KMS-11 (cell line): Measurements from ENCODE around the gene MSGN1.
A peak's percentile ranks its signal among the peaks of the same experiment; 100 is the strongest.

Source experiments
- H2AFZ ChIP-seq: fragments of 200-600 bp; sonication (generic); 2 replicates; pipeline ENCODE4 v1.6.1; 2016; ENCODE audit warnings: antibody characterized with exemption, mixed run types, low read depth
- H3K27ac ChIP-seq: fragments of 200-600 bp; sonication (generic); 2 replicates; pipeline ENCODE4 v1.6.1; 2016; ENCODE audit warnings: mild to moderate bottlenecking, mixed run types
- H3K27me3 ChIP-seq: fragments of 200-600 bp; sonication (generic); 2 replicates; pipeline ENCODE4 v1.6.1; 2017; ENCODE audit warnings: mild to moderate bottlenecking, low read depth, mixed run types, moderate library complexity; ENCODE audit not compliant: insufficient read depth
- H3K36me3 ChIP-seq: fragments of 200-600 bp; sonication (generic); 2 replicates; pipeline ENCODE4 v1.6.1; 2017; ENCODE audit warnings: mild to moderate bottlenecking, mixed run types; ENCODE audit not compliant: insufficient read depth
- H3K4me1 ChIP-seq: fragments of 200-600 bp; sonication (generic); 2 replicates; pipeline ENCODE4 v1.6.1; 2016; ENCODE audit warnings: mild to moderate bottlenecking, low read depth, mixed run types; ENCODE audit not compliant: poor library complexity, severe bottlenecking
- H3K4me2 ChIP-seq: fragments of 200-600 bp; sonication (generic); 2 replicates; pipeline ENCODE4 v1.7.0; 2016; ENCODE audit warnings: mild to moderate bottlenecking, mixed run types
- H3K4me3 ChIP-seq: fragments of 200-600 bp; sonication (generic); IDR thresholded peaks from 2 replicates; pipeline ENCODE4 v1.6.1; 2017; ENCODE audit warnings: low read depth, low read length, mixed read lengths; ENCODE audit not compliant: insufficient read depth
- H3K79me2 ChIP-seq: fragments of 200-600 bp; sonication (generic); 2 replicates; pipeline ENCODE4 v1.6.1; 2016; ENCODE audit warnings: low read depth, mixed run types; ENCODE audit not compliant: insufficient read depth
- H3K9ac ChIP-seq: fragments of 200-600 bp; sonication (generic); 2 replicates; pipeline ENCODE4 v1.6.1; 2016; ENCODE audit warnings: mild to moderate bottlenecking, mixed run types
- H4K20me1 ChIP-seq: fragments of 200-600 bp; sonication (generic); 2 replicates; pipeline ENCODE4 v1.6.1; 2016; ENCODE audit warnings: mild to moderate bottlenecking, mixed run types; ENCODE audit not compliant: insufficient read depth
- TF ChIP-seq, protein P1 (sequence below): fragments of 200-600 bp; sonication (generic); conservative IDR thresholded peaks from 2 replicates; pipeline ENCODE4 v1.6.1; 2017; ENCODE audit warnings: low read depth, mild to moderate bottlenecking, antibody characterized with exemption, low read length, moderate library complexity, mixed read lengths

Gene MSGN1

DNA sequence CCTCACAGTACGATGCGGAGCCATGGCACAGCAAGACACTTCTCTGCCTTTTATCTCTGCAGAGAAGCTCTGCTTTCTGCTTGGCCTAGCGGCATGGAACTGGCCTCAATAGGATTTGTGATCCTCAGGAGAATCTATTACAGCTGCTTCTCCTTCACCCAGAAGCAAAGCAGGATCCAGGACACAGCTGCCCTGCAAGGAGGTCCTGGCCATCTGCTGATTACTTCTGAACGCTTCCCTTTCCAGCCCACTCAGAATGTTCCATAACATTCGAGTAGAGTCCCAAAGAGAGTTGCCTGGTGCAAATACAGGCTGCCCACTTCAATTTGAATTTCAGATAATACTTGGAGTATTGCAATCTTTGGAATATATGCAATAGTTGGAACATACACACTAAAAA is 33.0 kb downstream of the MSGN1 start:
- no peak overlapping the region for H3K9ac ChIP-seq
- H4K20me1 ChIP-seq, result no peaks in the 10 kb centered on the region
- no peak overlapping the region for H3K4me3 ChIP-seq
- H3K4me1 ChIP-seq, result peaks cover 8% of the 10 kb centered on the region
- H3K27me3 ChIP-seq, result no peaks in the 10 kb centered on the region
- H3K36me3 ChIP-seq, result no peaks in the 10 kb centered on the region
- no peaks in the 10 kb centered on the region for H3K79me2 ChIP-seq
- H3K4me2 ChIP-seq, result no peak overlapping the region
- H2AFZ ChIP-seq, result no peak overlapping the region
- TF ChIP-seq, protein P1, sequence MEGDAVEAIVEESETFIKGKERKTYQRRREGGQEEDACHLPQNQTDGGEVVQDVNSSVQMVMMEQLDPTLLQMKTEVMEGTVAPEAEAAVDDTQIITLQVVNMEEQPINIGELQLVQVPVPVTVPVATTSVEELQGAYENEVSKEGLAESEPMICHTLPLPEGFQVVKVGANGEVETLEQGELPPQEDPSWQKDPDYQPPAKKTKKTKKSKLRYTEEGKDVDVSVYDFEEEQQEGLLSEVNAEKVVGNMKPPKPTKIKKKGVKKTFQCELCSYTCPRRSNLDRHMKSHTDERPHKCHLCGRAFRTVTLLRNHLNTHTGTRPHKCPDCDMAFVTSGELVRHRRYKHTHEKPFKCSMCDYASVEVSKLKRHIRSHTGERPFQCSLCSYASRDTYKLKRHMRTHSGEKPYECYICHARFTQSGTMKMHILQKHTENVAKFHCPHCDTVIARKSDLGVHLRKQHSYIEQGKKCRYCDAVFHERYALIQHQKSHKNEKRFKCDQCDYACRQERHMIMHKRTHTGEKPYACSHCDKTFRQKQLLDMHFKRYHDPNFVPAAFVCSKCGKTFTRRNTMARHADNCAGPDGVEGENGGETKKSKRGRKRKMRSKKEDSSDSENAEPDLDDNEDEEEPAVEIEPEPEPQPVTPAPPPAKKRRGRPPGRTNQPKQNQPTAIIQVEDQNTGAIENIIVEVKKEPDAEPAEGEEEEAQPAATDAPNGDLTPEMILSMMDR, result no peak
- H3K27ac ChIP-seq, result no peak overlapping the region

DNA sequence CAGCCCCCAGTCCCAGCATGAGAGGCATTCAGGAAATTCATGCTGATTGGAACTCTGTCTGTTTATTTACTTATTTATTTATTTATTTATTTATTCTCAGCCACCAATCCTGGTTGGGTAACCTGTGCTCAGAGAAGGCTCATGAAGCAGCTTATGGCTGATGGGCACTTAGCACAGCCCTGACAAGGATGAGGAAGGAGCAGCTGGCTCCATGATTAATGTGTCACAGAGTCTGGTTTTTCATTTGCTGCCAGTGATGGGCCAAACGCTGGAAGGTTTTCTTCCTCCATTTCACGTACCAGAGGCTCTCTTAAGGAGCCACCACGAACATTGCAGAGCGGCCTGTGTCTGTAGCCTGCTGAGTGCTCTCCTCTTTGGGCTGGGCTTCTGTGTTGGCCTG is 33.9 kb downstream of the MSGN1 start:
- Histone ChIP-seq H3K27ac (no peak overlapping the region), H3K36me3 (no peaks in the 10 kb centered on the region), H3K79me2 (no peaks in the 10 kb centered on the region), H3K4me3 (no peak overlapping the region), H3K9ac (no peak overlapping the region), H2AFZ (no peak overlapping the region), H3K4me1 (peaks cover 8% of the 10 kb centered on the region), H4K20me1 (no peaks in the 10 kb centered on the region), H3K27me3 (no peaks in the 10 kb centered on the region), H3K4me2 (no peak overlapping the region)
- TF ChIP-seq, protein P1, result no peak

DNA sequence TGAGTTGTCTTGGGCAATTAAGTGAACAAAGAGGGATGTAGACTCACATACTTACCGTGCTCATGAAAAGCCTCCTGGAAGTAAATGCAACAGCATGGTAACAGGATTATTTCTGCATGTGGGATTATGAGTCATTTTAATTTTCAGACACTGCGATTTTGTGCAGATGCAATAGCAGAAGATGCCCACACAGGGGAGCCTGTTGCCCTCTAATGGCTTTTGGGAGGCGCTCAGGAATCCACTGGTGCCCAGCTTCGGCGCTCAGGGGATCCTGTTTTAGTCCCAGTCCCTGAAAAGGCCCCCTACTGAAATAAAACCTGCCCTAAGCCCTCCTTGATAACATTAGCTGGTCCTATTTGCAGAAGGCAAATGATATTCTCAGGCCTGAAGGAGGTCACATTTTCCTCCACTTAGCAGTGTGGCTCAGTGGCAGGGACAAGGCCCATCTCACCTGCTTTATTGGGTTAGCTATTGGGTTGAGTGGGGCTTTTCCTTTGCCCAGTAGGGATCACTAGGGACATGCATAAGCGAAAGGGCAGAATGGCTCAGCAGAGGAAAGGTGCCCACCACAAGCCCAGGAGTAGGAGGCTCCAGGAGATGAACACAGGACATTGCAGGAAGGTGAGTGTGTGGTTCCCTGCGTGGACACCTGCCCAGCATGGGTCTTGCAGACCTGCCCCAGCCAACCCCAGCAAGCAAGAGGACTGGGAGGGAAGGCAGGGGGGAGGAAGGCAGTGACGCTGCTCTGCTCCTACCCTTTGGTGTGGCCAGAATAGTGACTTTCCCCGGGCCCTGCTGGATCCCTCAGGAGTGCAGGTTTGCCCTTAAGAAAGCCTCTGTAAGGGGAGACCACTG is 35.7 kb downstream of the MSGN1 start:
- Histone ChIP-seq H3K4me2 (no peak overlapping the region; the same call in 1 of the 2 replicates), H3K27me3 (no peaks in the 10 kb centered on the region), H3K4me1 (peaks cover 8% of the 10 kb centered on the region), H3K4me3 (no peak overlapping the region), H3K9ac (no peak overlapping the region), H3K79me2 (no peaks in the 10 kb centered on the region), H2AFZ (peak overlapping the region; percentile 44; the same call in 1 of the 2 replicates), H4K20me1 (no peaks in the 10 kb centered on the region), H3K27ac (no peak overlapping the region), H3K36me3 (no peaks in the 10 kb centered on the region)
- TF ChIP-seq, protein P1, result peak; percentile 85

DNA sequence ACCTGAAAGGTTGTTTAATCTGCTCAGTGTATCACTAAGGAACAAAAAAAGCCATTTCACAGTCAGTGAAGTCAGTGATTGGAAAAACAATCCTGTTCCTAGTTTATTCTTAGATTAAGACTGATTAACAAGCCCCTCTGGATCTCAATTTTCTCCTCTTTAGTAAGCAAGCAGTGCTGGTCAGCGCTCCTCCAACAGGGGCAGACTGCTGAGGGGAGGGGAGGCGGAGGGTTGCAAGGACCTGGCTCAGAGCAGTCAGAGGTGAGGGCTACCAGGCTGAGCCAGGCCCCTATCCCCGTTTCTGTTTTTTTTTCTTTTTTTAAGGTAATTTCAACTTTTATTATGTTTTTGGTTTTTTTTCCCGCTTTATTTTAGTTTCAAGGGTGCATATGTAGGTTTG is 37.5 kb downstream of the MSGN1 start:
- Histone ChIP-seq H3K36me3 (no peaks in the 10 kb centered on the region), H4K20me1 (no peaks in the 10 kb centered on the region), H3K4me2 (no peak overlapping the region), H3K27ac (no peak overlapping the region), H3K9ac (no peak overlapping the region), H3K4me3 (no peak overlapping the region), H3K4me1 (peaks cover 8% of the 10 kb centered on the region), H3K79me2 (no peaks in the 10 kb centered on the region), H3K27me3 (no peaks in the 10 kb centered on the region), H2AFZ (no peak overlapping the region)
- TF ChIP-seq, protein P1, result no peak
